Astrocyte (in vitro differentiated cells and primary cell): ENCODE measurements around the gene TWF2. TPM values are rescaled to one million over a fixed set of nuclear protein-coding genes. Genes with fewer than 3 reads are reported as not detected.

Experiments used
- DNase-seq: peaks from one replicate; pipeline ENCODE4 v3.0.0-alpha.2; 2010; ENCODE audit warnings: low read depth
- FAIRE-seq: peaks from 2 replicates; lab custom pipeline; 2011; peaks lifted over from hg19 to GRCh38; lab: Jason Lieb, UNC
- H2AFZ ChIP-seq: 2 replicates; pipeline ENCODE4 v1.6.0; 2012; ENCODE audit warnings: low read depth, low read length, inconsistent platforms
- H3K27ac ChIP-seq: 2 replicates; pipeline ENCODE4 v1.5.1; 2011; ENCODE audit warnings: low read depth, low read length, inconsistent platforms
- H3K27me3 ChIP-seq: 2 replicates; pipeline ENCODE4 v1.6.0; 2011; ENCODE audit warnings: low read length, inconsistent platforms; ENCODE audit not compliant: insufficient read depth
- H3K36me3 ChIP-seq: 2 replicates; pipeline ENCODE4 v1.5.1; 2011; ENCODE audit warnings: low read length, inconsistent platforms; ENCODE audit not compliant: insufficient read depth
- H3K4me1 ChIP-seq: 2 replicates; pipeline ENCODE4 v1.5.1; 2011; ENCODE audit warnings: low read length, inconsistent platforms; ENCODE audit not compliant: insufficient read depth
- H3K4me2 ChIP-seq: 2 replicates; pipeline ENCODE4 v1.6.0; 2012; ENCODE audit warnings: low read length, inconsistent platforms
- H3K4me3 ChIP-seq: 2 replicates; pipeline ENCODE4 v1.5.1; 2011; ENCODE audit warnings: low read depth, mild to moderate bottlenecking, low read length, inconsistent platforms; ENCODE audit not compliant: insufficient read depth
- H3K79me2 ChIP-seq: 2 replicates; pipeline ENCODE4 v1.6.0; 2012; ENCODE audit warnings: mild to moderate bottlenecking, low read length, inconsistent platforms; ENCODE audit not compliant: insufficient read depth
- H3K9ac ChIP-seq: 2 replicates; pipeline ENCODE4 v1.6.0; 2012; ENCODE audit warnings: mild to moderate bottlenecking, low read length, inconsistent platforms
- H3K9me3 ChIP-seq: 2 replicates; pipeline ENCODE4 v1.5.1; 2012; ENCODE audit warnings: low read depth, mild to moderate bottlenecking, low read length, inconsistent platforms; ENCODE audit not compliant: insufficient read depth
- H4K20me1 ChIP-seq: 2 replicates; pipeline ENCODE4 v1.6.0; 2012; ENCODE audit warnings: low read length, inconsistent platforms; ENCODE audit not compliant: insufficient read depth
- H3K27ac Mint-ChIP-seq: one replicate; pipeline ENCODE4 v1.8.0; 2021; ENCODE audit warnings: mild to moderate bottlenecking, mixed read lengths; ENCODE audit not compliant: unreplicated experiment
- H3K27me3 Mint-ChIP-seq: one replicate; pipeline ENCODE4 v1.8.0; 2021; ENCODE audit warnings: low read depth, mixed read lengths; ENCODE audit not compliant: unreplicated experiment
- H3K36me3 Mint-ChIP-seq: one replicate; pipeline ENCODE4 v1.8.0; 2021; ENCODE audit warnings: low read depth, mixed read lengths; ENCODE audit not compliant: unreplicated experiment
- H3K4me1 Mint-ChIP-seq: one replicate; pipeline ENCODE4 v1.8.0; 2021; ENCODE audit warnings: low read depth, mixed read lengths; ENCODE audit not compliant: unreplicated experiment
- H3K4me3 Mint-ChIP-seq: one replicate; pipeline ENCODE4 v1.8.0; 2021; ENCODE audit warnings: mild to moderate bottlenecking, moderate library complexity, mixed read lengths; ENCODE audit not compliant: unreplicated experiment
- H3K9me3 Mint-ChIP-seq: one replicate; pipeline ENCODE4 v1.8.0; 2021; ENCODE audit warnings: mild to moderate bottlenecking, mixed read lengths; ENCODE audit not compliant: unreplicated experiment
- CTCF ChIP-seq: IDR thresholded peaks from 2 replicates; pipeline ENCODE4 v1.5.1; 2011; ENCODE audit warnings: low read depth, mild to moderate bottlenecking, inconsistent platforms, low read length, moderate library complexity; ENCODE audit not compliant: insufficient read depth
- EZH2 ChIP-seq: IDR thresholded peaks from 2 replicates; pipeline ENCODE4 v1.6.1; 2012; ENCODE audit warnings: mild to moderate bottlenecking, low read length, inconsistent platforms; ENCODE audit not compliant: insufficient read depth
- total RNA-seq: library from RNA; stranded (reverse); gene quantifications from 2 replicates; pipeline ENCODE4 v1.2.1, GENCODE V29; 2021

Gene TWF2
- total RNA-seq, 1 donor from 2014 or later, result 103 TPM

DNA sequence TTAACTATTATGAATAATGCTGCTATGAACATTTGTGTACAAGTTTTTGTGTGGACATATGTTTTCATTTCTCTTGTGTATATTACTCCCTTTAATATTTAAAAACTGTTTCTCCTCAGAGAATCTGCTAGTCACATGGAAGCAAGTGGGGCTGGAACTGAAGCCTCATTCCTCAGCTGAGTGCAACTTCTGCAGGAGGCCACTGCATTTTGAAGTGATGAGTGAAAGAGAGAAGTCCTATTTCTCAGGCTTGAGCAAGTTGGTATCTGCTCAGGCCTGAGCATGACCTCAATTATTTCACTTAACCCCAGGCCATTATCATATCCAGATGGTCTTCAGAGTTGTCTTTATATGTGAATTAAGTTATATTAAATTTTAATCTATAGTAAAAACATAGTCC lies 25.1 kb downstream of the TWF2 start:
- Histone ChIP-seq H3K9ac (no peak overlapping the region), H3K4me2 (no peak overlapping the region), H4K20me1 (peaks cover 8% of the 10 kb centered on the region), H3K4me1 (peaks cover 16% of the 10 kb centered on the region), H3K27me3 (no peaks in the 10 kb centered on the region), H3K79me2 (no peaks in the 10 kb centered on the region), H3K36me3 (peaks cover 42% of the 10 kb centered on the region), H3K4me3 (no peak overlapping the region), H3K27ac (no peak overlapping the region), H3K9me3 (no peaks in the 10 kb centered on the region), H2AFZ (no peak overlapping the region)
- FAIRE-seq (no peak), DNase-seq (no peak)
- Mint-ChIP-seq H3K27ac (no peak overlapping the region), H3K36me3 (peaks cover 22% of the 10 kb centered on the region), H3K27me3 (no peaks in the 10 kb centered on the region), H3K4me1 (peaks cover 12% of the 10 kb centered on the region), H3K4me3 (no peak overlapping the region), H3K9me3 (no peaks in the 10 kb centered on the region)
- TF ChIP-seq EZH2 (no peak), CTCF (no peak)

- Mint-ChIP-seq H3K9me3 (no peaks in the 10 kb centered on the region), H3K4me1 (peaks cover 12% of the 10 kb centered on the region), H3K27me3 (no peaks in the 10 kb centered on the region), H3K4me3 (no peak overlapping the region), H3K36me3 (peaks cover 25% of the 10 kb centered on the region), H3K27ac (no peak overlapping the region)
- peaks cover 8% of the 10 kb centered on the region for H4K20me1 ChIP-seq
- H3K9ac ChIP-seq, result no peak overlapping the region
- no peak overlapping the region for H2AFZ ChIP-seq
- H3K4me3 ChIP-seq, result no peak overlapping the region
- no peaks in the 10 kb centered on the region for H3K9me3 ChIP-seq
- H3K4me2 ChIP-seq, result no peak overlapping the region
- TF ChIP-seq CTCF, result no peak
- no peak for TF ChIP-seq EZH2
- DNase-seq (no peak), FAIRE-seq (no peak)
- no peaks in the 10 kb centered on the region for H3K79me2 ChIP-seq
- no peak overlapping the region for H3K27ac ChIP-seq
- H3K27me3 ChIP-seq, result no peaks in the 10 kb centered on the region
- H3K4me1 ChIP-seq, result peaks cover 13% of the 10 kb centered on the region
- peaks cover 51% of the 10 kb centered on the region for H3K36me3 ChIP-seq
Observed at GRCh38 chr3:52213005-52213404, 26.0 kb downstream of the TWF2 start.

DNA sequence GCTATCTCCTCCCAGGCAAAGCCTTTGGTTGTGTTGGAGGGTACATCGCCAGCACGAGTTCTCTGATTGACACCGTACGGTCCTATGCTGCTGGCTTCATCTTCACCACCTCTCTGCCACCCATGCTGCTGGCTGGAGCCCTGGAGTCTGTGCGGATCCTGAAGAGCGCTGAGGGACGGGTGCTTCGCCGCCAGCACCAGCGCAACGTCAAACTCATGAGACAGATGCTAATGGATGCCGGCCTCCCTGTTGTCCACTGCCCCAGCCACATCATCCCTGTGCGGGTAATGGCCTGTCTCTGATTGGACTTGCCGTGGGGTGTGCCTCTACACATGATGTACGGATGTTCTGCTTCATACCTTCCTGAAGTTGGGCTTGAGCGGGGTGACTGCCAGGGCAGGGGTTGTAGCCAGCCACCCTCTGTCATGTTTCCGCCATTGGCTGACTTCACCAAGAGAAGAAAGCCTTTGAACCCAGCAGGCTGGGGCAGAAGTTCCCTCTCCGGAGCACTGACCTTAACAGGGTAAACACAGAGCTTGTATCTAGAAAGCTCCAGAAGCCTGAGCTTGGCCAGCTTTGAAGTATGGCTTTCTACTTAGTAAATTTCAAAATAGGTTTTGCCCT lies 27.6 kb downstream of the TWF2 start:
- H3K79me2 ChIP-seq, result no peaks in the 10 kb centered on the region
- H3K9me3 ChIP-seq, result no peaks in the 10 kb centered on the region
- H3K27me3 ChIP-seq, result no peaks in the 10 kb centered on the region
- Mint-ChIP-seq H3K4me1 (peaks cover under 1% of the 10 kb centered on the region), H3K36me3 (peaks cover 32% of the 10 kb centered on the region), H3K27me3 (no peaks in the 10 kb centered on the region), H3K4me3 (no peak overlapping the region), H3K27ac (no peak overlapping the region), H3K9me3 (no peaks in the 10 kb centered on the region)
- TF ChIP-seq CTCF (no peak), EZH2 (no peak)
- no peak overlapping the region for H3K9ac ChIP-seq
- peaks cover 9% of the 10 kb centered on the region for H4K20me1 ChIP-seq
- peaks cover under 1% of the 10 kb centered on the region for H3K4me1 ChIP-seq
- H3K4me3 ChIP-seq, result no peak overlapping the region
- peaks cover 61% of the 10 kb centered on the region for H3K36me3 ChIP-seq
- H3K4me2 ChIP-seq, result no peak overlapping the region
- no peak overlapping the region for H2AFZ ChIP-seq
- no peak for DNase-seq
- FAIRE-seq, result no peak
- no peak overlapping the region for H3K27ac ChIP-seq
